Urinary bladder (tissue), 4 donors: ENCODE data around the gene RASGRP2. TPM values are rescaled to one million over a fixed set of nuclear protein-coding genes. Genes with fewer than 3 reads are reported as not detected.

Source experiments
- DNase-seq: peaks from one replicate; pipeline ENCODE4 v3.0.0-alpha.2; 2015; ENCODE audit errors: extremely low spot score
- H3K27ac ChIP-seq: one replicate; pipeline ENCODE4 v1.5.1; 2013; ENCODE audit warnings: low read depth, mild to moderate bottlenecking, moderate library complexity
- H3K36me3 ChIP-seq: one replicate; pipeline ENCODE4 v1.6.1; 2013; ENCODE audit warnings: mild to moderate bottlenecking, moderate library complexity; ENCODE audit not compliant: insufficient read depth
- H3K4me1 ChIP-seq: one replicate; pipeline ENCODE4 v1.6.1; 2013; ENCODE audit warnings: mild to moderate bottlenecking, moderate library complexity; ENCODE audit not compliant: insufficient read depth
- H3K4me3 ChIP-seq: one replicate; pipeline ENCODE4 v1.5.1; 2013; ENCODE audit warnings: low read depth, low read length
- WGBS: extraction: QIAGEN DNeasy Blood & Tissue Kit; methylation state at CpG from one replicate; pipeline ENCODE4 v1.1.7; 2013; 5-methylcytosine and 5-hydroxymethylcytosine counted together
- polyA plus RNA-seq: library from polyadenylated mRNA; stranded (reverse); fragments of 200-250 nt; gene quantifications from one replicate; pipeline ENCODE4 v1.2.3, GENCODE V29; 2013
- total RNA-seq: library from RNA; depleted of rRNA; stranded (reverse); fragments of >200 nt; gene quantifications from one replicate; pipeline ENCODE4 v1.2.3, GENCODE V29; 2014
- donor health status: healthy with polysubstance abuse.
- donor health status: healthy.

RASGRP2 gene
- total and polyA plus RNA-seq, 2 donors: 7.6 to 46.1 TPM

DNA sequence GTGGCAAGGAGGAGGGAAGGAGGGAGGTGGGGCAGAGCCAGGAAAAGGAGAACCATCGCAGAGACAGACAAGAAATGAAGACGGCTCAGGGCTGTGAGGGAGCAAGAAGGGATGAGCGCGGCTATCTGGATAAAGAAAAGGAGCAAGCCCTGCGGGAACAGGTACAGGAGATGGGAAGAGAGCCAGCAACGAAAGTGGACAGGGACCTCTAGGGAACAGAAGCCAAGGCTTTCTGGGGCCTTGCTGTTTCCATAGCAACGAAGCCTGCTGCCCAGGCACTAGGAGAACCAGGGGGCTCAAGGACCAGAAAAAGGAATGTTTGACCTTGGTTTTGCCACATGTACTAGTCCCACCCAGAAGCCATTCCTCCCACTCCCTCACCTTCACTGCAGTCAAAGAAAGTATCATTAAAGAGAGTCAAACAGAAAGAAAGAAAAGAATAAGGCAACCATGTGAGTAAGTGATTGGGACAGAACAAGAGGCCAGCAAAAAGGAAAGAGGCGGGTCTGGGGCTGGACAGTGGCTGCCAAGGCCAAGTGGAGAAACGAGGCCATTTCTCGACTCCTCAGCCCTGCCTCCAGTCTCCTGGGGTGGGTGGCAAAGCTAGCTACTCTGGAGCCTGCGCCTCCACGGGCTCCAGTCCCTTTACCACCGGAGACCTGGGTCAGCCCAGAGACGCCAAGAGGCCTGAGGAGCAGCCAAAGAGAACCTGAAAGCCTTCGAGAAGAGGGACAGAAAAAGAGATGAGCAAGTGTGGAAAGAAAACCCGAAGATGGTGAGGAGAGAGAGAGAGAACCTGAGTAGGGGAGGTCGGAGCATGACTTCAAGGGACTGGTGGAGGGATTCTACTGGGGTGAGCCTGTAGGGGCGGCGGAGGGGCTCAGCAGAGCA is 56.1 kb downstream of the RASGRP2 start:
- no peak overlapping the region for H3K27ac ChIP-seq
- no peaks in the 10 kb centered on the region for H3K36me3 ChIP-seq
- WGBS: 57% methylated on average over 19 of the region's 19 CpGs
- no peak for DNase-seq
- no peaks in the 10 kb centered on the region for H3K4me1 ChIP-seq
- no peak overlapping the region for H3K4me3 ChIP-seq

DNA sequence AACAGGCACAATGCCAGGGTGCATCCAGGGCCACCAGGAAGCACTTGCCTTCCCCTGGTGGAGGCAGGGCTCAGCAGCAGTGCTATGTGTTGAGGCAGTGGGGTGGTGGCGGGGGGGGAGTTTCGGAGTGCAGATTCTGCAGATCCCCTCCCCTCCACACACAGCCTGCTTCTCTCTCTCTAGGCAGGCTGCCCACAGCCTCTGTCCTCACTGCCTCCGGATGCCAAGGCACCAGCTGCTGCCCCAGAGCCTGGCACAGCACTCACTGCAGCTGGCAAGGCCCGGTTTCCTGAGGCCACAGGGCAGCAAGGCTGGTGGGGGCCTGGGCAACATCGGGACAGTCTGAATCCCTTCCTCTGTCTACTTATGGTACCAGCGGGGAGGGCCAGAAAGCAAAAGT is 56.7 kb downstream of the RASGRP2 start:
- H3K36me3 ChIP-seq: no peaks in the 10 kb centered on the region
- DNase-seq: no peak
- no peak overlapping the region for H3K4me3 ChIP-seq
- H3K4me1 ChIP-seq: no peaks in the 10 kb centered on the region
- no peak overlapping the region for H3K27ac ChIP-seq
- WGBS: 82% methylated on average over 6 of the region's 6 CpGs

DNA sequence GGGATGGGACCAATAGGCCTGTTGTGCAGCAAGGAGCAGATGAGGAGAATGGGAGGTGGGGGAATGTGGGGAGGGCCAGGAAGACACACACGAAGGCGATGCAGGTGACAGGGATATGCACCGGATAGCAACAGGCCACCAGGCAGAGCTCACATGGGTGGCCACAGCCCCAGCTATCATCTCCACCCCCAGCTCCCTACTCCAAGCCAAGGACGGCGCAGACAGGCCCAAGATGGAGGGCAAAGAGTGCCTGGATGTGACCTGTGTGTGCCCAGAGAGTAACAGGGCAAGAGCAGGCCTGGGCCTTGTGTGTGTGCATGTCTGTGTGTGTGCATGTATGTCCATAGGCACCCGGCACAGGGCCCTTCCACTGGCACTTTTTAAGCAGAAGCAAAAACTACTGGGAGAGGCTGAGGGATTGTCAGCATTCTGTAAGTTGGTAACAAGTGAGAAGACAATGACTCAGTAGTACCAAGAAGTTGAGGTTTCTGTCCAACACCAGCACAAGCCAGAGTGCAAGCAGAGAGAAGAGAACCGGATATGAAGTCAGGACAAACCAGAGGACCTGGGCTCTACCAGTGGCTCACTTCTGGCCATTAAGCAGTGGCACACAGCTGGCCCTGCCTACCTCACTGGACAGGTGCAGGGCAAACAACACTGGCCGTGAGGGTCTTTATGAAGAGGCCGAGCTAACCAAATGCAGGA is 57.3 kb downstream of the RASGRP2 start:
- 90% methylated on average over 9 of the region's 9 CpGs for WGBS
- Histone ChIP-seq H3K4me3 (no peak overlapping the region), H3K36me3 (no peaks in the 10 kb centered on the region), H3K4me1 (no peaks in the 10 kb centered on the region), H3K27ac (no peak overlapping the region)
- DNase-seq: no peak

DNA sequence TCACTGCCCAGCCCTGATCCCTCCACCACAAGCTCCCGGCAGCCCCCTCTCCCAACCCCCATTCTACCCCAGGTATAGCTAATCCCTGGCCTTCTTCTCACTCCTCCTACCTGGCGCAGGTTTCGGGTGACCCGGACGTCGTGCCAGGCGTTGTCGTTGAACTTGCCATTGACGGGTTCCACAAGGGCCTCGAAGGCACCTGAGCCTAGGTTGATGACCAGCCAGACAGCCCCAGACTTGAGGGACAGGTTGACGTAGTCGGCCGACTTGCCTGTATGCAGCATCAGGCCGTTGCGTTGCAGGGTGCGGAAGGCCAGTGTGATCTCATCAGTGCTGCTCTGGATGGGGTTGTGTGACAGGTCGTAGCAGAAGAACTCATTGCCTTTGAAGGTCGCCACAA is 58.4 kb downstream of the RASGRP2 start:
- H3K36me3 ChIP-seq: no peaks in the 10 kb centered on the region
- H3K27ac ChIP-seq: no peak overlapping the region
- H3K4me3 ChIP-seq: no peak overlapping the region
- no peaks in the 10 kb centered on the region for H3K4me1 ChIP-seq
- DNase-seq: no peak
- 91% methylated on average over 18 of the region's 18 CpGs for WGBS

DNA sequence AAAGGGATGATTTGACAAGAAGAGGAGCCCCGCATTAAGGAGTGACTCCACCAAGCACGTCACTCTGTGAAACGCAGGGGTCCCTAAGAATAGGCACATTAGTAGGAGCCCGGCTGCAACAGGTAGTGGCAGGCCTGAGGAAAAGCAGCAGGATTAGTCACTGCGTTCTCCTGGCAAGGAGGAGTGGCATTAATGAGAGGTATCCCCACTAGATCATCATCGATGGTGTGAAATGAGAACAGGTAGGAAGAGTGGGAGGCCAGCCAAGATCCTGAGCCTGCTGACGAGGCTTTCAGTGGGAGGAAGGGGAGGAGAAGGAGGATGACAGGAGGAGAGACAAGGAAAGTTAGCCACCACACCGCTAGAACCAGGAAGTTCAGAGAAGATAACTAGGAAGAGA is 59.6 kb downstream of the RASGRP2 start:
- DNase-seq: no peak
- H3K27ac ChIP-seq: no peak overlapping the region
- WGBS: 65% methylated on average over 8 of the region's 8 CpGs
- H3K4me1 ChIP-seq: no peaks in the 10 kb centered on the region
- H3K4me3 ChIP-seq: no peak overlapping the region
- no peaks in the 10 kb centered on the region for H3K36me3 ChIP-seq

DNA sequence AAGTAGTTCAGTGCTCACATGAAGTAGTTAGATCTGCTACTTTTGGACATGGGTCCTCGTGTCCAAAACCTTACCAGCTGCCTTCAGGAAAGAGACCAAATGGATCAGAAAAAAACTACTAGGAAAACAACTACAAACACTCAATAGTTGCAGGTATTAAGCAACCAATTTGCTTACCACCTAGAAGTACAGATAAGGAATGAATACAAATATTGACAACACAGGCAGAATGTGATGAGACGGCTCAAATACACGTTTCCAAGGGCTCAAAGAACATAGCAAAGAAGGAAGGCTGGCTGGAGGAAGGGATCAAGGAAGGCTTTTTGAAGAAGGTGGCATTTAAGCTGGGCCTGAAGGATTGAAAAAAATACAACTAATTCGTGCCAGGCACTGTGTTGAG is 62.8 kb downstream of the RASGRP2 start:
- Histone ChIP-seq H3K36me3 (no peaks in the 10 kb centered on the region), H3K27ac (no peak overlapping the region), H3K4me3 (no peak overlapping the region), H3K4me1 (no peaks in the 10 kb centered on the region)
- WGBS: 72% methylated on average over 4 of the region's 4 CpGs
- no peak for DNase-seq

DNA sequence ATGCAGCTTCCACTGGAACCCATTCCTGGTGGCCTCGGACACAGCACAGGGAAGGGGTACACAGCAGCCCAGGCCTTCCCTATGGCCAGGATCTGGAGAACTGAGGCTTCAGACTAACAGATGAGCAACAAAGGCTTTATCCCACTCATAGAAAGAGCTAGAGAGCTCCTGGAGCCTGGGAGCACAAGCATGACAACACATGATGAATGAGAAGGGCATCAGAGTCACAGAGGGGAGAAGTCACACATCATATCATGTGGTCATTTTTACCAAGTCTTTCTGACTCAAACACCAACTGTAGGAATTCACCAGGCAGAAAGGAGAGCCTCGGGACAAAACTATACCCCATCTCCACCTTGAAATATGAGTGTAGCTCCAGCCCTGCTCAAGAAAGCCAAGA is 64.1 kb downstream of the RASGRP2 start:
- 19% methylated on average over 2 of the region's 2 CpGs for WGBS
- H3K4me1 ChIP-seq: no peaks in the 10 kb centered on the region
- H3K4me3 ChIP-seq: no peak overlapping the region
- H3K27ac ChIP-seq: no peak overlapping the region
- no peak for DNase-seq
- H3K36me3 ChIP-seq: no peaks in the 10 kb centered on the region

DNA sequence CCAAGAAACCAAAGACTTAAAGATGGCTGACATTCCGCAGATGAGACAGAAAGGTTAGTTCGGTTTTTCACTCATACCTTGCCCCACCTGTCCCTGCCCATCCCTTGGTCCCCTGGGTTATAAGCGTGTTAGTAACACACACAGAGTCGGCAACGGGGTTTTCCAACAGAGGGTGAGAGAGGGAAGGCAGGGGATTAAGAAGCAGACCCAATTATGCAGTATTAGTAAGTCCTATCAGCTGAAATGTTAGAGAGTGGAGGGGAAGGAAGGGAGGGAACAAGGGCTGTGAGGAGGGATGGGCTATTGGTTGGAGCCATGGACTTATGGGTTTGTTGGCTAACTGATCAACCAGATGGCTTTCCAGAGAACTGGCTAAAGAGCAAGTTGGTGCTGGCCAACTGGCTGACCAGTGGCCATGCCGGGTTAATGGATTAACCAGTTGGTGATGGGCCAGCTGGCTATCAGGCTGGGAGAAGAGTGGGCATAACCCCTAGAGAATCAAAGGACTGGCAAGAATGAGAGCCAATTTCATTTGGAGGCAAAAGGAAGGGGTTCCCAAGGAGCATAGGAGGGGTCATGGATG is 66.4 kb downstream of the RASGRP2 start:
- Histone ChIP-seq H3K36me3 (no peaks in the 10 kb centered on the region), H3K27ac (no peak overlapping the region), H3K4me3 (no peak overlapping the region), H3K4me1 (no peaks in the 10 kb centered on the region)
- no peak for DNase-seq
- 79% methylated on average over 6 of the region's 6 CpGs for WGBS

Other genes starting within 250 kb of the RASGRP2 start
- not detected for gene SLC22A11, start 188.2 kb downstream of the RASGRP2 start, total RNA-seq
- 0.04 TPM for gene SLC22A11, start 188.2 kb downstream of the RASGRP2 start, polyA plus RNA-seq
- gene SLC22A12, start 152.9 kb downstream of the RASGRP2 start, total RNA-seq: not detected
- gene SLC22A12, start 152.9 kb downstream of the RASGRP2 start, polyA plus RNA-seq: not detected
- 11.5 TPM for gene NRXN2, start 20.9 kb downstream of the RASGRP2 start, total RNA-seq
- gene NRXN2, start 20.9 kb downstream of the RASGRP2 start, polyA plus RNA-seq: 30.5 TPM
- 15.1 TPM for gene PYGM, start 15.8 kb upstream of the RASGRP2 start, total RNA-seq
- gene PYGM, start 15.8 kb upstream of the RASGRP2 start, polyA plus RNA-seq: 33.6 TPM
- 111 TPM for gene SF1, start 34.4 kb upstream of the RASGRP2 start, total RNA-seq
- gene SF1, start 34.4 kb upstream of the RASGRP2 start, polyA plus RNA-seq: 115 TPM
- 11.7 TPM for gene MAP4K2, start 59.1 kb upstream of the RASGRP2 start, total RNA-seq
- gene MAP4K2, start 59.1 kb upstream of the RASGRP2 start, polyA plus RNA-seq: 13.9 TPM
- gene MEN1, start 66.4 kb upstream of the RASGRP2 start, total RNA-seq: 11.3 TPM
- gene MEN1, start 66.4 kb upstream of the RASGRP2 start, polyA plus RNA-seq: 17.4 TPM
- gene CDC42BPG, start 100.5 kb upstream of the RASGRP2 start, total RNA-seq: 4.3 TPM
- 3.2 TPM for gene CDC42BPG, start 100.5 kb upstream of the RASGRP2 start, polyA plus RNA-seq
- gene EHD1, start 134.5 kb upstream of the RASGRP2 start, total RNA-seq: 31.3 TPM
- gene EHD1, start 134.5 kb upstream of the RASGRP2 start, polyA plus RNA-seq: 50.5 TPM
- gene ATG2A, start 173.1 kb upstream of the RASGRP2 start, total RNA-seq: 7.6 TPM
- gene ATG2A, start 173.1 kb upstream of the RASGRP2 start, polyA plus RNA-seq: 21.4 TPM
- gene PPP2R5B, start 180.5 kb upstream of the RASGRP2 start, total RNA-seq: 7.3 TPM
- gene PPP2R5B, start 180.5 kb upstream of the RASGRP2 start, polyA plus RNA-seq: 22.1 TPM
- not detected for gene GPHA2, start 191.8 kb upstream of the RASGRP2 start, total RNA-seq
- gene GPHA2, start 191.8 kb upstream of the RASGRP2 start, polyA plus RNA-seq: not detected
- gene MAJIN, start 228.0 kb upstream of the RASGRP2 start, total RNA-seq: not detected
- gene MAJIN, start 228.0 kb upstream of the RASGRP2 start, polyA plus RNA-seq: not detected